Amniotic epithelial cell (primary cell): Measurements from ENCODE around the gene ARHGEF39.
"Not testable (repeated sequence)": the region's sequence is repeated elsewhere in the genome, so short reads cannot be mapped to it uniquely, and the experiment has no call there.

Experiments
- DNase-seq: peaks from one replicate; pipeline ENCODE4 v3.0.0-alpha.2; 2010; ENCODE audit warnings: low read depth

ARHGEF39 gene

DNA sequence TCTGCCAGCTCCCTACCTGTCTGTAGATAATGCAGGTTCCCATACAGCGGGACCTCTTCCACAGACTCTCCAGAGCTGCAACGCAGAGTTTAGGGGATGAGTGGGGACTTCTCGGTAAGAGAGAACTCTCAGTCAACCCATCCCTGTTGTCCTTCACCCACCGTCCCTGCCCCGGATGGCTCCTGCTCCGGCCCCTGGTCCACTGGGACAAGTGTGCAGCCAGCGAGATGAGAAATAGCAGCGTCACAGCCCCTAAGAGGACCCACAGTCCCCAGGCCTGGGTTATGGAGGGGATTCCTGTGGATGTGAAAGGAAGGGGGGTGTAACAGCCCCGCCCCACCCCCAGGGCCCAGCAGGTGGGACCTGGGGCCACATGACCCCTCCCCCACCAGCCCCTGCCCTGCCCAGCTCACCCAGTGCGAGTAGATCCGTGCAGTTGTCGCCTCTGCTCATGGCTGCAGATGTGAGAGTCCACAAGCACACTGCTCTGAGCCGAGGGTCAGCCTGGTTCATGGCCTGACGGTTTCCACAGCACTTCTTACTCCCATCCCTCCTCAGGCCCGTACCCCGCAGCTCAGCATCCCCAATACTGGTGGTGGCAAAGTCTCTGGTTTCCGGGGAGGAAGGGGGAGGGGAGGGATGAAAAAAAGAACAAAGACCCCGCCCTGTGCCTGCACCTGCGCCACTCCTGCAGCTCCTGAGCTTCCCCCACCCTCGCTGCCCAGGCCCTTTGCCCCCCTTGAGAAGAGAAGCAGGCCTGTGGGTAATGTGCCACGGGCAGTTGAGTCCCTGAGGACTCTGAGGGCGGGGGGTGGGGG, 14.4 kb downstream of the ARHGEF39 start, which contains the start of gene SIT1:
TSS of gene SIT1 (minus strand) at position 591 of the 818 bp plus-strand sequence. CDS start at position 513, 78 bp downstream.
- DNase-seq, result no peak

DNA sequence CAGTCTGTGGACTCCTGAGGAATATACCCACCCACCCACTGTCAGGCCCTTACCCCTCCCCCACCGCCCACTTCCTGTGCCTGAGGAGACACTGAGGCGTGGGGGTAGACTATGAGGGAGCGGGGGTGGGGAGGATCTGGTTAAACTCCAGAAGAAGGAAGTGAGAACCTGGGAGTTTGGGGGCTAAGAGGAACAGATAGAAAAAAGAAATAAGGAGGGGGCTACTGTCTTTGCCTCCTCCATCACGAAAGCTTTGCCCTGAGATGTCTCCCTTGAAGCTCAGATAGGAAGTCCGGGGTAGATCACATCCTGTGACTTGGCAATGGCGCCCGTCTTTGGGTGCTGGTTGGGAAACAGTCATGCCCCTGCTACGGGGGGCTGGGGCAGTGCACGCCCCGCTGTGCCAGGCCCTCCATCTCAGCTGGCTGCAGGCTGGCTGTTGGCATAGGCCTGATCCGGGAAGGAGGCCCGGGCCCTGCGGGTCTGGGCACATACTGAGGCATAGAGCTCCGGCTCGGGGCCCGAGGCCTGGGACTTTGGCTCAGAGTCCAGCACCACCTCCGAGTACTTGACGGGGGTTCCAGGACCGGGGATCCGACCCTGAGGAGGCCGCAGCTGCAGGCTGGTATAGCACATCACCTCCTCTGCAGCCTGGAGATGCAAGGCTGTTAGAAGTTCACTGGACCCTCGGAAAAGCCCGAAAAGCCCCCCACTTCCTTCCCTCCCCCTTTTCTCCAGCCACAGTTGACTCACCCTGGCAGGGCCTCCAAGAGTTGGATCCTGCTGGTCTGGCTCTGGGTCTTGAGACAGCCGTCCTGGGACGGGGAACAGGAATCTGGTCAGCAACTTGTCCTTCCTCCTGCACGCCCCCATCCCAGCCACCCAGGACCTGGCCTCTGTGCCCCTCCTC, 15.3 kb downstream of the ARHGEF39 start:
- DNase-seq, result no peak

DNA sequence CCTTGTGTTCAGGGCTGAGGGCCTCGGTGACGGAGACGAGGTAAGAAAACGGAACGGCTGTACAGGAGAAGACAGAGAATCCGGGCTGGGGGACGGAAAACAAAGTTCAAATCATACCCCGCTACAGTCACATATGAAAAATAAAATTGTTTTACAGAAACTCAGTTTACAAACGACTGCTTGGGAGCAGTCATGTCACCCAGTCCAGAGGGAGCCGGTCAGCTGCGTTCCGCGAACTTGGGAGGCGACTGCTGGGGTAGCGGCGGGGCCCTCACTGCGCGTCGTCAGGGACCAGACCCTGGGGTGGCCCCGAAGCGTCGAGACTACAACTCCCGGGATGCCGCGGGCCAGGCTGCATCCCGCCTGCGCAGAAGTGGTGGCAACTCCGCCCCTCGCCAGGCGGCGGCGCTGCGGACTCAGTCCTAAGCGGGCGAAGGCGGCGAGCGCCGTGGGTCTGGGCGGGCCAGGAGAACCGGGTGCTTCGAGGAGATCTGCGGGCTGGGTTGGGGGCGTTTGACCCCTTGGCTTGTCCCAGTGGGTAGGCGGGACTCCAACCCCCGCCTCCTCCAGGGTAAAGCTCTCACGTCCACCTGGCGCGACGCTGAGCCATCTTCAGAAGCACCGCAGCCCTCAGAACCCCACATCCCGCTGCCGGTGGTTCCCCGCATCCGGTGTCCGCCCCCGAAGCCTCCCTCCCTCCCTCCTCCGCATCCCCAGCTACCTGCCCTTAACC, 18.3 kb downstream of the ARHGEF39 start:
- peak; percentile 73 for DNase-seq

DNA sequence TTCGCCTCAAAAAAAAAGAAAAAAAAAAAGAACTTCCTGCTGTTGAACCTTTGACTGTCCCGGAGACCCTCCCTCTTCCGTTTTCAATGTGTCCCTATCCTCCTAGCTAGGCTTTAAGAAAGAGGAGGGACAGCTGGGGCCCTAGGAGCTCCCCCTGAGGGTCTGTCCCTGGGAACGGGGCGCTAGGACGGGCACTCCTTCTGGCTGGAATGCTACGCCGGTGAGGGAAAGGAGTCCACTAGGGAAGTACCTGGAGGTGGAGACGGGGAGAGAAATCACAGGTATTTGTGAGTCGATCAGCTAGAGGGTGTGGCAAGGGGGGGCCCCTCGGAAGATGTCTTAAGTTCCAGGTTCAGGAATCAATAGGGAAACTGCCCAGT, 18.9 kb downstream of the ARHGEF39 start:
- DNase-seq, result no peak

DNA sequence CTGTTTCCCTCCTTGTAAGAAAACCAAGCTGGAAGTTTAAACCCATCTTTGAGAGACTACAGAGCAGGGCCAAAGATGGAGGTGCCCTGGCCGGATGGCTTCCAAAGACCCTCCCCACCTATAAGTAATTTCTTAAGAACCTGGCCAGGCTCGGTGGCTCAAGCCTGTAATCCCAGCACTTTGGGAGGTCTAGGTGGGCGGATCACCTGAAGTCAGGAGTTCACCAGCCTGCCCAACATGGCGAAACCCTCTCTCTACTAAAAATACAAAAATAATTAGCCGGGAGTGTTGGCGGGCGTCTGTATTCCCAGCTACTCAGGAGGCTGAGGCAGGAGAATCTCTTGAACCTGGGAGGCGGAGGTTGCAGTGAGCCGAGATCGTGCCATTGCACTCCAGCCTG, 19.3 kb downstream of the ARHGEF39 start:
- not testable (repeated sequence) for DNase-seq

DNA sequence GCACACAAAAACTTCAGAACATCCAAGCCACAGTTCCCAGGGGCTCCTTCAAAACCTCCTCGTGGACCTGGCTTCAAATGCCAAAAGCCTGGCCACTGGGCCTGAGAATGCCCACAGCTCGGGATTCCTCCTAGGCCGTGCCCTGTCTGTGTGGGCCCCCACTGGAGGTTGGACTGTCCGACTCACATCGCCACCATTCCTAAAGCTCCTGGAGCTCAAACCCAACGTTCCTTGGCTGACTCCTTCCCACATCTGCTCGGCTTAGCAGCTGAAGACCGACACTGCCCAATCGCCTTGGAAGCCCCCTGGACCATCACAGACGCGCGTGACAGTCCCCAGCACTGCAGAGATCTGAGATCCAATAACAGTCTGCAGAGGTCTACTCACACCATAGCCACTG, 21.9 kb downstream of the ARHGEF39 start:
- no peak for DNase-seq

DNA sequence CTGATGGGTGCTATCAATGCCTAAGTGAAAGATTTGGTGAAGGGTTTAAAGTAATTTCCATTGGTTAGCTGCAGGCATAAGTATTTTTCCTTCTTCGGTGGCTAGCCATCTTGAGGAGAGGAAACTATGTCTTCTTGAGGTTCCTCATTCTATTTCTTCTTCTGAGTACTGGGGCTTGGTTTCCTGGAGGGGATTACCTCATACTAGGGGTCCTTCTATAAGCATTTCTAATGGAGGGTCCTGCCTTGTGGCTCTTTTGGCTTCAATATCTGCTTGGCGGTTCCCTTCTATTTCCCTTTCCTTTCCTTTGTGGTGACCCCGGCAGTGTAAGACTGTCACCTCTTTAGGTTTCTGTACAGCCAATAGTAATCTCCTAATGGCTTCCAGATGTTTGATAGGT, 23.5 kb downstream of the ARHGEF39 start:
- DNase-seq, result not testable (repeated sequence)

DNA sequence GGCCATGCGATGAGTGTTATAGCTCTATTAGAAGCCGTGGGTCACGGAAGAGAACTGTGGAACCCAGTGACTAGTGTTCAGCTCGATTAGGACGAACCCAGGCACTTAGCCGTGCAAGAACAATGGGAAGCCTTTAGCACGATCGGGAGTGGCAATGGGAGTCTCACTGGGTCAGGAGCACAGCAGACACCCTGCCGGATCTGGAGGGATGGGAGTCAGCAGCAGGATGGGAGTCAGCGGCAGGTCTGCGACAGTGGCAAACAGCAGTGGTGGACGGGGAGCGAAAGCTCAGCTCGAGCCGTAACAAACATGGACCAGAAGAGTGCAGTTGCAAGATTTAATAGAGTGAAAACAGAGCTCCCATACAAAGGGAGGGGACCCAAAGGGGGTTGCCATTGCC, 24.6 kb downstream of the ARHGEF39 start:
- DNase-seq, result not testable (repeated sequence)

DNA sequence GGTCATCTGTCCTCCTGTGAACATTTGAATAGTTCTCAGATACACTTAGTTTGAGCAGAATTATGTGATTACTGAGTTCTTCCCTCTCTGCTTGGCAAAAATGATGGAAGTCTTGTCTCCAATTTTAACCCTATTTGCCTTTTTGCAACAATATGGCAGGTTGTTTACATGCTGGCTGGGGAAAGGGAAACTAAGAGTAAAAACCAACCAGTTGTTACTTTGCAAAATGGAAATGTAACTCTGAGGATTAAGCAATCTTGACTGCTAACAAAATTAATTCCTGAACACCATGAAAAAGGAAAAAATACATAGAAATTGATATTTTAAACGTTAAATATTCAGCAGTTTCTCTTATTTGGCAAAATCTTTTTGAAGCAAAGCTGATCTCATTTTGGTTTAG, 25.4 kb downstream of the ARHGEF39 start:
- DNase-seq, result no peak

DNA sequence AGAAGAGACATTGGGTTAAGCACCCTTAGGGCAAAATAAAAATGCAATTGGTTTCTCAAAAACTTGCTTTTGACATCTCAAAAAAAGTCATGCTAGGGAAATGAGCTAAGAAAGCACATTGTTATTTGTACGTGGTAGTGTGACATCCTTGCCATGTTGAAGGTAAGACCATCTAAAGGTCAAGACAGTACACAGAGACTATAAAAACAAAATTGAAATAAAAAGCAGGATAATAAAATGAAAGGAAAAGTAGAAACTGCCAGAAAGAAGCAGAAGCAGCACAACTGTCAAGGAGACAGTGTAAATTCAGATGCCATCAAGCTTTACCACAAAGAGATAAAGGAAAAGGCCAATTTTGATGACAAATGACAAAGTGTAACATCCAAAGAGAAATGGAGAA, 25.8 kb downstream of the ARHGEF39 start:
- DNase-seq, result not testable (repeated sequence)

DNA sequence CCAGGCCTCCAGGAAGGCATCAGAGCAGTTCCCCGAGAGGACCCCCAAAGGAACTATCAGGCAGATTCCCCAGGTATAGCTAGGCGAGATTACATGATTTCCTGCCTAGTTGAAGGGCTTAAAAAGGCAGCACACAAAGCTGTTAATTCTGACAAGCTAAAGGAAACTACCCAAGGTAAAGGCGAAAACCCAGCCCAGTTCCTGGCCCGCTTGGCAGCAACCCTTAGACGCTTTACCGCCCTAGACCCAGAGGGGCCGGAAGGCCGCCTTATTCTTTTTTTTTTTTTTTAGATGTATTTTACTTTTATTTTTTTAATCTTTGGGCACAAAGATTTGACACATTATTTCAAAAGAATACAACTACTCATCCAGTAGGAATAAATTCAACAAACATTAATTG, 26.2 kb downstream of the ARHGEF39 start:
- not testable (repeated sequence) for DNase-seq

DNA sequence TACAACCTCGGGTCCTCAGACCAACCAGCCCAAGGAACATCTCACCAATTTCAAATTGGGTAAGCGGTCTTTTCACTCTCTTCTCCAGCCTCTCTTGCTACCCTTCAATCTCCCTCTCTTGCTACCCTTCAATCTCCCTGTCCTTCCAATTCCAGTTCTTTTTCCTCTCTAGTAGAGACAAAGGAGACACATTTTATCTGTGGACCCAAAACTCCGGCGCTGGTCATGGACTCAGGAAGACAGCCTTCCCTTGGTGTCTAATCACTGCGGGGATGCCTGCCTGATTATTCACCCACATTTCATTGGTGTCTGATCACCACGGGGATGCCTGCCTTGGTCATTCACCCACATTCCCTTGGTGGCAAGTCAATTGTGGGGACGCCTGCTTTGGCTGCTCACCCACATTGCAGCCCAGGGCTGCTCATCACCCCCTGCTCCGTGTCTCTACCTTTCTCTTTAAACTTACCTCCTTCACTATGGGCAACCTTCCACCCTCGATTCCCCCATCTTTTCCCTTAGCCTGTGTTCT, 27.5 kb downstream of the ARHGEF39 start:
- not testable (repeated sequence) for DNase-seq

DNA sequence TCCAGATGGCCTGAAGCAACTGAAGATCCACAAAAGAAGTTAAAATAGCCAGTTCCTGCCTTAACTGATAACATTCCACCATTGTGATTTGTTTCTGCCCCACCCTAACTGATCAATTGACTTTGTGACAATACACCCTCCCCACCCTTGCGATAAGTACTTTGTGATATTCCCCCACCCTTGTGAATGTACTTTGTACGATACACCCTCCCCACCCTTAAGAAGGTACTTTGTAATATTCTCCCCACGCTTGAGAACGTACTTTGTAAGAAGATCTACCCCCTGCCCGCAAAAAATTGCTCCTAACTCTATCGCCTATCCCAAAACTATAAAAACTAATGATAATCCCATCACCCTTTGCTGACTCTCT, 28.1 kb downstream of the ARHGEF39 start:
- DNase-seq, result not testable (repeated sequence)

DNA sequence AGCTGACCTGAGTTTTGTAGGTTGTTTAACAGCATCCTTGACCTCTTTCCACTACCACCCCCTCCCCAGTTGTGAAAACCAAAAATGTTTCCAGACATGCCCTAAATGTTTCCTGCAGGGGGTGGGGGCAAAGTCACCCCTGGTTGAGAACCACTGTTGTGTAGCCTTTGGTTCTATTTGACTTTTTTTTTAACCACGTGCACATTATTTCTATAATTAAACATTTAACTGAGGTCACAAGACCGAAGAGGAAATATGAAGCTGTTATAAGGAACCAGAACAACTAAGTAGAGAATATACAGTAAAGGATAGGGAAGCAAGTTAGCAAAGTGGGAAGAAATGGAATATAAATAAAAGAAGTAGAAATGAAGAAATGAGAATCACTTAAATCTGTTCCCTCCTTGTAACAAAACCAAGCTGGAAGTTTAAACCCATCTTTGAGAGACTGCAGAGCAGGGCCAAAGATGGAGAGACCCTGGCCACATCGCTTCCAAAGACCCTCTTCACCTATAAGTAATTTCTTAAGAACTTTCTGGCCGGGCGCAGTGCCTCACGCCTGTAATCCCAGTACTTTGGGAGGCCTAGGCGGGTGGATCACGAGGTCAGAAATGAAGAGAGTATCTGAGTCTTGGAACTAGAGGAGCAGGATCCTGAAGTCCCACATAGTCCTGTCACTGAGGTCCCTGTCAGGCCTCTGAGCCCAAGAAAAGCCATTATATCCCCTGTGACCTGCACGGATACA, 28.7 kb downstream of the ARHGEF39 start:
- DNase-seq, result no peak

DNA sequence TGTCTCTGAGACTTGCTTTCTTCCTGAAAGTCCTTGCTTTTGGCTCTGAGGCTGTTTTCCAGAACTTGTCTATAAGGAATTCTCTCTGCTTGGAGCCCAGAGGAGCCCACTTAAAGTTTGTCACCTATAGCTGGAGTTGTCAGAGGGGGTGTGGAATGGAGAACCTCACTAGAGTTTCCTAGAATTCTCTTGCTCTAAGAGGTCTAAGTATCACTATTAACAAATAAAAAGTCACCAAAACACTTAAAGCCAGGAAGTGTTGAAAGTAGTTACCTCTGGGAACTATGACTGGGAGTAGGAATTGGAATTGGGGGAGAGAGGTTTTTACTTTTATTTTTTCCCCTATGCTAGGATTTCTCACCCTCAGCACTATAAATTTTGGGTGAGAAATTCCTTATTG, 29.3 kb downstream of the ARHGEF39 start:
- no peak for DNase-seq

DNA sequence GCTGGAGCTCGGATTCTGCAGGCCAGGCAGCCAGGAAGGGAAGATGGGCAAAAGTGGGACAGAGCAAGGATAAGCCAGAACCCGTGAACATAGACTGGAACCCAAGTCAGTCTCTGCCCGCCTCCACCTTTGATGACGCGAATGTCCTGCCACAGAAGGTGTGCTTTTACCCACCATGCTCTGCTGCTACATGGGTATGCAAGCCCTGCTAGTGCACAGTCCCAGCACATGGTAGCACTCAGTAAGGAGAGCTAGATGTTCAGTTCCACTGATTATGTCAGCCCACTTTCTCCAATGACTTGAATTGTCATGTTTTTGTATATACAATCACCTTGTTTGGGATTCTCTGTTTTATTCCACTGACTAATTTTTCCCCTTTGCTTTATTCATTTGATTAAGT, 35.4 kb downstream of the ARHGEF39 start:
- no peak for DNase-seq

DNA sequence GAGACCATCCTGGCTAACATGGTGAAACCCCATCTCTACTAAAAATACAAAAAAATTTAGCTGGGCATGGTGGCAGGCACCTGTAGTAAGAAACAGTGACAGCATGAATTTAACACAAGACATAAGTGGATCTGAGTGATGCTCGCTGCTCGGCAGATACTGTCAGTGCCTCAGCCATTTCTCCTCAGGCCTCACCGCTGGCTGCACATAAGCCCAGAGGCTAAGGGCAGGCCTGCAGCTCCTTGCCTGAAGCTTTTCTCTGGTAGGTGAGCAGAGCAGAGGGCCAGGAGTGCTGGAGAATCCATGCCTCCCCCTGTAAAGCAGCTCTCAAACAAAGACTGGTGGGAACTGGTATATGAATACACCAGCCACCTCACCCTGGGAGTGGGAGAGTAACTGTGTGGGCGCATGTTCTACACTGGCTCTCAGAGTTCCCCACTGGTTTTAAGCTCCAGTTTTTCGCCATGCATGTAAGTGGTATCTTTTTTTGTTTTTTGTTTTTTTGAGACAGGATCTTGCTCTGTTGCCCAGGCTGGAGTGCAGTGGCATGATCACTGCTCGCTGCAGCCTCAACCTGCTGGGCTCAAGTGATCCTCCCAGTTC, 36.5 kb downstream of the ARHGEF39 start:
- DNase-seq, result no peak

DNA sequence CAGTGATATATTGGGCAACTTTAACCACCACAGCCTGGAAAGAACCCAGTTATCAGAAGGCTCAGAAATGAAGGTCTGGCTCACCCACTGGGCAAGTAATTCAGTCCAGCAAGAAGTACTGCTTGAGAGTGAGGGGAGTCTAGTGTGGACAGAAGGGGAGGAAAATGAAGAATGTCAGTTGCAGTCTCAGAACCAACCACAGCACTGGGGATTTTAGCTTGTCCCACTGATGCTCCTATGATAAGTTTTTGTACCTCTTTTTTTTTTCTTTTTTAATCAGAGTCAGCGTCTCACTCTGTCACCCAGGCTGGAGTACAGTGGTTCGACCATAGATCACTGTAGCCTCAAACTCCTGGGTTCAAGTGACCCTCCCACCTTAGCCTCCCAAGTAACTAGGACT, 37.4 kb downstream of the ARHGEF39 start:
- peak; percentile 60 for DNase-seq

DNA sequence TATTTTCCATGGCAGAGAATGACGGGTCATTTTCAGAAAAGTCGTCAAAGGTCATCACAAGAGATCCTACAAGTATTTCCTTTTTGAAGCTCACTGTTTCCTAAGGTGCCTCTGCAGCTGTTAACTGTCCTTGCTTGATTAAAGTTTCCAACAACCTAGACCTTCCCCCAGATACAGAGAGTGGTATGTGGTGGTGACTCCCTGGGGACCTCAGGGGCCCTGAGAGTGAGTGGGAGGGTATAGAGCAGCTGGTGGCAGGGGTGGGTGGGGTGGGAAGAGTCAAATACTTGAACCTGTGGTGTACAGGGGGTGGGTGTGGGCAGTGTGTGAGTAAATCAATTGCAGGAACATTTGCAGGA, 45.2 kb downstream of the ARHGEF39 start:
- DNase-seq, result no peak

DNA sequence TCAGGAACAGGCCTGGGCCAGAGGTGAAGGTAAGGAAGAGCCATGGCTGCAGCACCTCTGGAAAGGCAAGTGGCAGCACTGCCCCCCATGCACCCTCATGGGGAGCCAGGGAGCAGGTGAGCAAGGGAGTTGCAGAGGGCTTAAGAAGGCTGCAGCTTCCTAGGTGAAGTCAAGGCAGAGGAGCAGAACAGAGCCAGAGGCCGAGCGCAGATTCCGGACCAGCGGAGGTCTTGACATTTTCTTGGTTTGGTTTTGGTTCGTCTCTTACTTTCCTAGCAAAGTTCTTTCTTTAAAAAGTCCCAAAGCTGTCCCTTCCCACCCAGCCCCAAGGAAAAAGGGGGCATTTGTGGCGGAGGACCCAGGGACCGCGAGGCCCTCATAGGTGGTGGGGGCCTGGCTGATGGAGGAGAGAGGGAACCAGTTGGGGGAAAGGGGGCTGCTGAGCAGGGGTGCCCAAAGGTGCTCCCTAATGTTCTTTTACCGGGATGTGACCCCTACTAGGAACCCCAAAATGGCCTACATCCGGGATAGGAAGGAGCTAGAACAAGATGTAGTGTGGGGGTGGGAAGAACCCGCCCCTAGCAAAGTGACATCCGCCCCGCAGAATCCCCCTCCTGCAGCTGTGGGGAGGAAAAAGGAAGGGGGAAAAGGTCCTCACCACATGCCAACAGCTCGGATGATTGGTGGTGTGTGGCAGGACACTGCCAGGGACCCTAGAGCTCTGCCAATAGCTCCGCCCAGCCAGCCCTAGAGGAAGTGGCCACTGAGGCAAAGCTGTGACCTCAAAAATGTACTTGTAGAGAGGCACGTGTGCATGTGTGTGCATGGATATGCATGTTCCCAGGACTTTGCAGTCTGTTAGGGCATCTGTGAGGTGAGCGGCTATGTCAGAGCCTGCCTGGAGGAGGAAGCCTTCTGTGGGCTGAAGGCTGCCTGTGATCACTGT, 45.9 kb downstream of the ARHGEF39 start:
- DNase-seq, result no peak
